Jurkat, Clone E6-1 (cell line): Measurements from ENCODE around the gene KCNJ3.
"Not testable (repeated sequence)": the region's sequence is repeated elsewhere in the genome, so short reads cannot be mapped to it uniquely, and the experiment has no call there.

Experiments
- DNase-seq: peaks from one replicate; pipeline ENCODE4 v3.0.0-alpha.2; 2011; ENCODE audit warnings: low read depth, low spot score
- H3K4me3 ChIP-seq: 2 replicates; pipeline ENCODE4 v1.5.1; 2011; ENCODE audit warnings: mild to moderate bottlenecking, low read length, control low read depth, moderate library complexity

Gene KCNJ3

GRCh38 chr2:154826827-154827226 lies 128.3 kb downstream of the KCNJ3 start:
- no peak overlapping the region for H3K4me3 ChIP-seq
- DNase-seq = no peak

DNA sequence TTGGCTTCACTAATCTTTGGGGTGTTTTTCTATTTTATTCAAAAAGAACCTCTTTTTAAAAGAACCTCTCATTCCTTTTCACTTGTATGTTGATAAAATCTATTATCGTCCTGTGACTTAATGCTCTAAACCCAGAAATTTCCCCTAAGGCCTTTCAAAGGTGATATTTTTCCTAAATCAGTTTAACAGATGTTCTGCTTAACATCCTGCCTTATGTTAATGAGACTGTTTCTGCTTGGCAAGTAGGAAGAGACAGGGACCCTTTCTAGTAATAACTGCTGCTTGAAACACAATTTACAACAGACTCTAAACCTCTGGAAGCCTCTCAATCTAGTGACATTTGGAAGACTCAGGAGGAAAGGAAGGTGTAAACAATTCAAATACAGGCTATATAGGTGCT lies 128.8 kb downstream of the KCNJ3 start:
- no peak overlapping the region for H3K4me3 ChIP-seq
- DNase-seq = no peak

DNA sequence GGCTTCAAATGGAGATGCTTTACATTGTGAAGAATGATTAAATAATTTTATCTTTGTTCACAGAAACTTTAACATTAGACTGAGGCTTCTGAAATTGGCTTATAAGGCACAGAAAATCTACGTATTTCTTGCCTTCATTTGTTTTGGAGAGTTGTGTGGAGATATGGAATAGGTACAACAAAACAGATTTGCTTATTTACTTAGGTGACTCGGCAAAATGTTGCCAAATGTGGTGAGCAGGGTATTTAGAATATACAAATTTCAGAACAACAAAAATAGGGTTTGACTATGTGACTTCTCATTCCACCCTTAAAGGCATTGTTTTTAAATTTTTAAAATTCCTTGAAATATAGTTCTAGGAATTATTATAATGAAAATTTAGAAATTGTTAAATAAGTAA lies 134.2 kb downstream of the KCNJ3 start:
- no peak for DNase-seq

DNA sequence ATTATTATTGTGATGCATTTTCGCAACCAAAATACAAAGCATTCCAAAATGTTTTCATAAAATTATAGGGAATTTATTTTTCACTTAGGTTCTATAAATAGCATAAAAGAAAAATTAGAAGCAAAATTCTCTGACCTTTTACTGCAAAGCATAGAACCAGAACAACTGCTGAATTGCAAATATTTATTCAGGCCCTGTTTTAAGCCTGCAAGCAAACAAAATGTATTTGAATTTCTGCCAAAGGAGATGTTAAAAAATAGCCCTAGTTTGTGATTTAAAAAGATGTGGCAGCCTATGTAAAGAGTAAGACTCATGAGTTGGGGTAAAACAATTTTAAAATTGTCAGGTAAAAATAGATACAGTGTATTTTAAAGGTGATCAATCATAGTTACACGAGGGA lies 138.1 kb downstream of the KCNJ3 start:
- DNase-seq = no peak
- H3K4me3 ChIP-seq = no peak overlapping the region

More for the DNA sequence above, 134.2 kb downstream of the KCNJ3 start:
- H3K4me3 ChIP-seq = no peak overlapping the region

- DNase-seq = no peak
Observed at GRCh38 chr2:154837035-154837434, 138.5 kb downstream of the KCNJ3 start.

GRCh38 chr2:154844513-154844912 lies 146.0 kb downstream of the KCNJ3 start:
- DNase-seq = no peak
- no peak overlapping the region for H3K4me3 ChIP-seq

More at GRCh38 chr2:154837035-154837434, 138.5 kb downstream of the KCNJ3 start:
- H3K4me3 ChIP-seq = no peak overlapping the region

DNA sequence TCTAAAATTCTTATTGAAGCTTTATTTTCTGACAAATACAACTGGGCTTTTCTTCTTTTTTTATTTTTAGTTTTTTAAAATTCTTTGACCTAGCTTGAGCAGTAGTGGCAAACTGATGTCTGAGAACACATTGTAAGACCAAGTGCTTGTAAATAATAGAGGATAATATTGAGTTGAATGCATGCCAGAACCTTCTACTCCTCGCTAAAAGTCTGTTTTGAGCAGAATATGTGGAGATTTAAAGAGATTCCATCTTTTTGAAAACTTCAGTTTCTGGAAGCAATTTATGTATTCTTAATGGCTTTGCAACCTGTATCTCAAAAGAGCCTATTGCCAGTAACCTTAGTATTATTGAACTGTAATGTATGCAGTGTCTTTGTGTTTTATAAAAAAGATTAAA lies 148.3 kb downstream of the KCNJ3 start:
- no peak for DNase-seq
- no peak overlapping the region for H3K4me3 ChIP-seq

DNA sequence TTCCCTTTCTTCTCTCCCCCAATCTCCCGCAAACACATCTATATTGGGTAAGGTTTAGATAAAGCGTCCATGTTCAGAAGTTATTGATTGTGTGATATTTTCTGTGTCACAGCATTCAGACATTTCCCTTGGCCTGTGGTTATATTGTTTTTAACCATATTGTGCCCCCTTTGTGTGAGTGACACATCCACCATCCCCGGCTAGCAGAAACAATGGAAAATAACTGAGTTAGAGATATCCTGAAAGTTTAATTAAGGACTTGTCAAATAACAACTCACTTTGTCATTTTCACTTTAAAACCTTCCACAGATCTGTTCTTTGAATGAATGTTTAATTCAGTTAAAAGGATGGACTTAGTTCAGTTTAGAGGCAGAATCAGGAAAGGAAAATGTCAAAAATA lies 151.0 kb downstream of the KCNJ3 start:
- H3K4me3 ChIP-seq = no peak overlapping the region
- no peak for DNase-seq

DNA sequence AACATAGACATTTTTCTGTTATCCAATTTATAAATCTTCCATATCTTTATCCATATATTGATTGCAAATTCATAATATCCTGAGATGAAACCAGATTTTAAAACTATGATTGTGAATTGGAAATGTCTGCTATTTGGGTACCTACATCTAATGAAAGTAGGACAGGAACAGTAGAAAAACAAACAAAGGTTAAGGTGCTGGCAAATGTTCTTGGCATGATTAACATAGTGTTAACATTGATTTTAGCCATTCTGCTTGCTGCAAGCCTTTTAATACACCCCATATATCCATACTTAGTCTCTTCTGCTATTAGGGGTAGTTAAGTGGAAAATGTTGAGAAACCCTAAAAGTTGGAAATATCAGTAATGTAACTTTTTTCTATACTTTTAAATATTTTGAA lies 152.0 kb downstream of the KCNJ3 start:
- no peak overlapping the region for H3K4me3 ChIP-seq
- no peak for DNase-seq

DNA sequence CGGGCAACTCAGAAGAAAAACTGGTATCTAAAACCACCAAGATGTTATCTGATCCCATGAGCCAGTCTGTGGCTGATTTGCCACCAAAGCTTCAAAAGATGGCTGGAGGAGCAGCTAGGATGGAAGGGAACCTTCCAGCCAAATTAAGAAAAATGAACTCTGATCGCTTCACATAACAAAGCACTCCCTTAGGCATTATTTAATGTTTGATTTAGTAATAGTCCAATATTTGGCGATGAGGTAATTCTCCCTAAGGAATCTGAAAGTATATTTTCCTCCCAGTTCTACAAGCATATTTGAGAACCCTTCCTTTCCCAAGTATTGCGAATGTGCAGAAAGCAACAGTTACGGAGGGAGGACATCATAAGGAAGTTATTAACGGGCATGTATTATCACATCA lies 156.6 kb downstream of the KCNJ3 start:
- no peak for DNase-seq
- H3K4me3 ChIP-seq = no peak overlapping the region

GRCh38 chr2:154867151-154867550 lies 168.7 kb downstream of the KCNJ3 start:
- not testable (repeated sequence) for DNase-seq, H3K4me3 ChIP-seq

GRCh38 chr2:154875999-154876398 lies 177.5 kb downstream of the KCNJ3 start:
- no peak for DNase-seq
- H3K4me3 ChIP-seq = no peak overlapping the region

GRCh38 chr2:154882725-154883124 lies 184.2 kb downstream of the KCNJ3 start:
- no peak overlapping the region for H3K4me3 ChIP-seq
- no peak for DNase-seq

DNA sequence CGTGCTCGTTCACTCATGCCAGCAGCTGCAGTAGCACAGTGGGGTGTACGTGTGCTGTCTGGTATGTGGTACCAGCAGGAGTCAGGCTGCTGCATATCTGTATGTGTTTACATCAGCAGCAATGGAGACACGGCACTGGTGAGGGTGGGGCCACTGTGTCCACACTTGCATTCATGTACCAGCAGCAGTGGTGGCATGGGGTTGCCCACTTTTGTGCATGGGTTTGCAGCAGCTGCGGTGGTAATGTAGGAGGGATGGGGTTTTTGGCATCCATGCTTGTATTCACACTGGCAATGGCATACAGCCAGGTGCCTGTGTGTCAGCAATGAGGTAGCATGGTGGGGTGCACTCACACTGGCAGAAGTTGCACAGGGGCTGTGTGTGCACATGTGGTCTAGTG lies 187.8 kb downstream of the KCNJ3 start:
- no peak for DNase-seq
- H3K4me3 ChIP-seq = no peak overlapping the region

- DNase-seq = no peak
- no peak overlapping the region for H3K4me3 ChIP-seq
Observed at GRCh38 chr2:154898269-154898668, 199.8 kb downstream of the KCNJ3 start.

GRCh38 chr2:154901063-154901462 lies 202.6 kb downstream of the KCNJ3 start:
- DNase-seq = no peak
- H3K4me3 ChIP-seq = no peak overlapping the region
